NCI-H1092 treated with DMSO at 0.1 percent for 48 hours (cell line): ENCODE measurements around the gene GLB1L3.
"Not testable (repeated sequence)": the region's sequence is repeated elsewhere in the genome, so short reads cannot be mapped to it uniquely, and the experiment has no call there.

ENCODE experiments used
- DNase-seq: peaks from one replicate; lab custom pipeline; 2025; lab: John Stamatoyannopoulos, UW

GLB1L3 gene

GRCh38 chr11:134252346-134253187 is 23.6 kb upstream of the GLB1L3 start:
- DNase-seq = no peak

GRCh38 chr11:134253188-134253993 is 22.8 kb upstream of the GLB1L3 start, which contains the start of the genes ACAD8 and THYN1:
ACAD8 (plus strand) TSS chr11:134253568; CDS start chr11:134253601, 33 bp downstream.
THYN1 (minus strand) TSS chr11:134253352; CDS start chr11:134252882, 470 bp downstream.
- peak; percentile 99 for DNase-seq

GRCh38 chr11:134254433-134255183 is 21.6 kb upstream of the GLB1L3 start:
- no peak for DNase-seq

- DNase-seq = not testable (repeated sequence)
These were observed 21.0 kb upstream of the GLB1L3 start for GRCh38 chr11:134255184-134255561.

GRCh38 chr11:134257101-134257500 is 19.1 kb upstream of the GLB1L3 start:
- DNase-seq = no peak

- no peak for DNase-seq
These were observed 17.6 kb upstream of the GLB1L3 start for GRCh38 chr11:134258577-134258976.

GRCh38 chr11:134260503-134260902 is 15.7 kb upstream of the GLB1L3 start:
- no peak for DNase-seq

GRCh38 chr11:134260983-134261382 is 15.2 kb upstream of the GLB1L3 start:
- DNase-seq = no peak

- peak; percentile 42 for DNase-seq
These were observed 14.3 kb upstream of the GLB1L3 start for GRCh38 chr11:134261626-134262488.

GRCh38 chr11:134264966-134265764 is 11.0 kb upstream of the GLB1L3 start:
- DNase-seq = no peak

- DNase-seq = no peak
These were observed 9.7 kb upstream of the GLB1L3 start for GRCh38 chr11:134266440-134266839.

GRCh38 chr11:134266841-134267251 is 9.3 kb upstream of the GLB1L3 start:
- DNase-seq = no peak

- DNase-seq = no peak
These were observed 8.7 kb upstream of the GLB1L3 start for GRCh38 chr11:134267461-134267860.

GRCh38 chr11:134267966-134268365 is 8.2 kb upstream of the GLB1L3 start:
- no peak for DNase-seq

- no peak for DNase-seq
These were observed 5.9 kb upstream of the GLB1L3 start for GRCh38 chr11:134270250-134270714.

- no peak for DNase-seq
These were observed 4.2 kb upstream of the GLB1L3 start for GRCh38 chr11:134271978-134272377.

- DNase-seq = peak; percentile 62
These were observed 3.5 kb upstream of the GLB1L3 start for GRCh38 chr11:134272381-134273316.

- peak; percentile 47 for DNase-seq
These were observed 2.9 kb upstream of the GLB1L3 start for GRCh38 chr11:134273317-134273712.

GRCh38 chr11:134275188-134275533 is 1.0 kb upstream of the GLB1L3 start:
- no peak for DNase-seq
